ENCODE measurements around the gene KY.

The KY gene

GRCh38 chr3:134619301-134619615 lies 31.6 kb downstream of the KY start:
- no peak for DNase-seq (ENCODE audit: low read depth)

GRCh38 chr3:134618478-134619300 lies 32.1 kb downstream of the KY start:
- DNase-seq (ENCODE audit: low read depth): no peak

GRCh38 chr3:134617608-134618477 lies 33.0 kb downstream of the KY start:
- no peak for DNase-seq (ENCODE audit: low read depth)

GRCh38 chr3:134615743-134616142 lies 35.1 kb downstream of the KY start:
- DNase-seq (ENCODE audit: low read depth): no peak

GRCh38 chr3:134614955-134615354 lies 35.9 kb downstream of the KY start:
- DNase-seq (ENCODE audit: low read depth): no peak

- no peak for DNase-seq (ENCODE audit: low read depth)
These were observed 37.8 kb downstream of the KY start for GRCh38 chr3:134613006-134613520.

- no peak for DNase-seq (ENCODE audit: low read depth)
These were observed 39.3 kb downstream of the KY start for GRCh38 chr3:134611516-134611915.

GRCh38 chr3:134610432-134611385 lies 40.1 kb downstream of the KY start:
- no peak for DNase-seq (ENCODE audit: low read depth)

GRCh38 chr3:134609821-134610431 lies 40.9 kb downstream of the KY start:
- DNase-seq (ENCODE audit: low read depth): no peak

- DNase-seq (ENCODE audit: low read depth): no peak
These were observed 41.9 kb downstream of the KY start for GRCh38 chr3:134608771-134609435.

- no peak for DNase-seq (ENCODE audit: low read depth)
These were observed 42.6 kb downstream of the KY start for GRCh38 chr3:134608023-134608770.

GRCh38 chr3:134607054-134608022 lies 43.5 kb downstream of the KY start:
- DNase-seq (ENCODE audit: low read depth): no peak

- no peak for DNase-seq (ENCODE audit: low read depth)
These were observed 44.5 kb downstream of the KY start for GRCh38 chr3:134606033-134607025.

GRCh38 chr3:134605556-134605955 lies 45.3 kb downstream of the KY start:
- no peak for DNase-seq (ENCODE audit: low read depth)

- DNase-seq (ENCODE audit: low read depth): no peak
These were observed 46.9 kb downstream of the KY start for GRCh38 chr3:134603956-134604355.

- no peak for DNase-seq (ENCODE audit: low read depth)
These were observed 47.3 kb downstream of the KY start for GRCh38 chr3:134603480-134603879.

- DNase-seq (ENCODE audit: low read depth): no peak
These were observed 48.4 kb downstream of the KY start for GRCh38 chr3:134602440-134602814.
